K562 (cell line): ENCODE measurements around the gene SYT7. TPM values are rescaled to one million over a fixed set of nuclear protein-coding genes. Genes with fewer than 3 reads are reported as not detected.

Experiments used
- ATAC-seq: fragments of 200-7000 bp; cut with Tn5 transposase; 3 replicates; pipeline ENCODE4 v1.9.1; 2020; ENCODE audit warnings: moderate library complexity
- BruUV-seq: library from RNA; stranded (reverse); fragments of 400-500 nt; replicated peaks from 2 replicates; lab custom pipeline; 2021; lab: Mats Ljungman, UMichigan
- CTCF ChIA-PET: fragments of 300-600 bp; formaldehyde crosslinking; extraction: SDS; loops from one replicate; lab custom pipeline; 2021; ENCODE audit warnings: low intra/inter-chr PET ratio; lab: Yijun Ruan, JAX
- POLR2A ChIA-PET: fragments of 300-600, 350-650 bp; sonication (Branson Sonifier 250); formaldehyde crosslinking; extraction: SDS; loops from one replicate; lab custom pipeline; 2021; ENCODE audit warnings: antibody characterized with exemption, inconsistent platforms; lab: Yijun Ruan, JAX
- DNase-seq, 4 experiments: peaks; one replicate each; pipeline versions ENCODE4 v3.0.0 to v3.0.0-alpha.2; 2011 to 2018; ENCODE audit warnings: low spot score in 3 of 4, mixed read lengths in 3 of 4; ENCODE audit errors: extremely low read depth in 1 of 4
- FAIRE-seq: peaks from 2 replicates; lab custom pipeline; 2011; peaks lifted over from hg19 to GRCh38; lab: Jason Lieb, UNC
- H2AFZ ChIP-seq: 2 replicates; pipeline ENCODE4 v1.6.0; 2011; ENCODE audit warnings: low read depth, low read length, control low read depth, inconsistent platforms
- H3K27ac ChIP-seq: fragments of 200-600 bp; 3 replicates; pipeline ENCODE4 v1.8.0; 2011; ENCODE audit warnings: low read depth, mild to moderate bottlenecking, control low read depth, inconsistent platforms, low read length, moderate library complexity, mixed read lengths; ENCODE audit errors: extremely low read depth
- H3K27me3 ChIP-seq, 2 experiments: fragments of 300-600 bp in 1 of 2; 2 replicates in 1 of 2; 3 replicates in 1 of 2; pipeline versions ENCODE4 v1.6.0 to v1.8.0; 2011; ENCODE audit warnings: inconsistent platforms in 2 of 2, low read length in 2 of 2, mild to moderate bottlenecking in 1 of 2, mixed read lengths in 1 of 2, moderate library complexity in 1 of 2; ENCODE audit not compliant: control insufficient read depth in 2 of 2, insufficient read depth in 2 of 2
- H3K36me3 ChIP-seq: fragments of 300-600 bp; 3 replicates; pipeline ENCODE4 v1.8.0; 2011; ENCODE audit warnings: mild to moderate bottlenecking, low read length, inconsistent platforms; ENCODE audit not compliant: control insufficient read depth, insufficient read depth
- H3K4me1 ChIP-seq, 2 experiments: fragments of 200-600 bp in 1 of 2; replicated peaks in 1 of 2; 2 replicates in 1 of 2; 3 replicates in 1 of 2; pipeline versions ENCODE4 v1.5.1 to v1.8.0; 2011; ENCODE audit warnings: inconsistent platforms in 2 of 2, low read length in 2 of 2, mild to moderate bottlenecking in 1 of 2, mixed read lengths in 1 of 2, moderate library complexity in 1 of 2; ENCODE audit not compliant: control insufficient read depth in 2 of 2, insufficient read depth in 2 of 2
- H3K4me2 ChIP-seq: 2 replicates; pipeline ENCODE4 v1.6.1; 2011; ENCODE audit warnings: low read length, control low read depth, inconsistent platforms, mixed read lengths; ENCODE audit not compliant: insufficient read depth
- H3K4me3 ChIP-seq: fragments of 200-600 bp; sonication (generic), shearing (Covaris generic); 2 replicates; pipeline ENCODE4 v1.5.1; 2016; ENCODE audit warnings: control low read depth, inconsistent platforms
- H3K79me2 ChIP-seq: fragments of 200-600 bp; 3 replicates; pipeline ENCODE4 v1.8.0; 2011; ENCODE audit warnings: low read length, inconsistent platforms; ENCODE audit not compliant: control insufficient read depth, insufficient read depth
- H3K9ac ChIP-seq, 2 experiments: 2 replicates each; pipeline versions ENCODE4 v1.6.0 to v1.6.1; 2011; ENCODE audit warnings: low read depth in 2 of 2, low read length in 2 of 2, control low read depth in 1 of 2, inconsistent platforms in 1 of 2, mild to moderate bottlenecking in 1 of 2, mixed read lengths in 1 of 2; ENCODE audit not compliant: insufficient read depth in 1 of 2
- H3K9me1 ChIP-seq: one replicate; pipeline ENCODE4 v1.6.0; 2011; ENCODE audit warnings: inconsistent platforms, mild to moderate bottlenecking, low read length, moderate library complexity; ENCODE audit not compliant: control insufficient read depth, insufficient read depth
- H3K9me3 ChIP-seq: replicated peaks from 2 replicates; pipeline ENCODE4 v1.5.1; 2011; ENCODE audit warnings: low read depth, low read length, inconsistent platforms; ENCODE audit not compliant: control insufficient read depth, insufficient read depth
- H4K20me1 ChIP-seq: replicated peaks from 2 replicates; pipeline ENCODE4 v1.6.1; 2011; ENCODE audit warnings: low read length, inconsistent platforms, mixed read lengths; ENCODE audit not compliant: control insufficient read depth, insufficient read depth
- CTCFL ChIP-seq: IDR thresholded peaks from 2 replicates; pipeline ENCODE4 v1.6.1; 2011; ENCODE audit warnings: borderline replicate concordance, low read depth, mild to moderate bottlenecking, moderate library complexity, low read length; ENCODE audit not compliant: insufficient read depth, poor library complexity, severe bottlenecking
- E4F1 ChIP-seq: fragments of 250-450 bp; sonication (Bioruptor Pico); IDR thresholded peaks from 2 replicates; pipeline ENCODE4 v1.5.0; 2021; ENCODE audit warnings: mild to moderate bottlenecking, borderline replicate concordance
- EGR1 ChIP-seq: fragments of 450-650 bp; conservative IDR thresholded peaks from 2 replicates; pipeline ENCODE4 v1.6.1; 2017; ENCODE audit warnings: mild to moderate bottlenecking
- HMG20A ChIP-seq: fragments of 450-650 bp; formaldehyde crosslinking; conservative IDR thresholded peaks from 2 replicates; pipeline ENCODE4 v1.4.0; 2020; ENCODE audit warnings: mild to moderate bottlenecking, mixed read lengths
- HNRNPH1 ChIP-seq: fragments of 200-400 bp; formaldehyde crosslinking; optimal IDR thresholded peaks from 2 replicates; pipeline ENCODE3; 2017; ENCODE audit warnings: low read depth, mild to moderate bottlenecking, low read length, moderate library complexity
- KAT8 ChIP-seq: fragments of 450-650 bp; IDR thresholded peaks from 2 replicates; pipeline ENCODE4 v1.6.1; 2016; ENCODE audit warnings: low read depth, mild to moderate bottlenecking
- MAZ ChIP-seq, 2 experiments: fragments of 450-650 bp in 1 of 2; sonication (generic) in 1 of 2; formaldehyde crosslinking; IDR thresholded peaks in 1 of 2; conservative IDR thresholded peaks in 1 of 2; 2 replicates each; pipeline versions ENCODE4 v1.4.0 to v1.5.0; 2020; ENCODE audit warnings: mild to moderate bottlenecking in 1 of 2, missing genetic modification reagents in 1 of 2
- PCBP1 ChIP-seq: fragments of 200-400 bp; formaldehyde crosslinking; IDR thresholded peaks from 2 replicates; pipeline ENCODE4 v1.6.1; 2018; ENCODE audit warnings: mild to moderate bottlenecking, low read depth, low read length; ENCODE audit not compliant: poor library complexity, severe bottlenecking
- ZNF436 ChIP-seq: fragments of 250-450, 450-650 bp; sonication (Bioruptor Pico); formaldehyde crosslinking; IDR thresholded peaks from 2 replicates; pipeline ENCODE4 v1.7.0; 2020; ENCODE audit warnings: mild to moderate bottlenecking
- ZNF449 ChIP-seq: fragments of 250-450 bp; sonication (Bioruptor Pico); IDR thresholded peaks from 2 replicates; pipeline ENCODE4 v1.8.0; 2022; ENCODE audit warnings: moderate library complexity, mild to moderate bottlenecking, inconsistent platforms
- WGBS: fragments of 100-300 bp; shearing (Covaris generic); methylation state at CpG from one replicate; pipeline ENCODE4 v1.1.6; 2016; ENCODE audit warnings: low coverage, mixed read lengths; ENCODE audit not compliant: insufficient coverage; ENCODE audit errors: missing lambda C conversion rate; 5-methylcytosine and 5-hydroxymethylcytosine counted together
- in situ Hi-C: fragments of 300-500 bp; cut with MboI; formaldehyde crosslinking; loops from 4 replicates; pipeline ENCODE4 v1.15.0; 2018; ENCODE audit warnings: inconsistent platforms, mixed read lengths
- intact Hi-C: fragments of 100-400 bp; cut with micrococcal nuclease; formaldehyde crosslinking; loops from 2 replicates; pipeline ENCODE4 v1.14.2; 2022
- polyA plus RNA-seq, 8 experiments: library from polyadenylated mRNA; depleted of rRNA in 4 of 8; stranded (reverse) in 5 of 8; unstranded in 3 of 8; fragments of >200 nt; fragmentation: Nextera tagmentation in 2 of 8; fragmentation: Illumina TruSeq in 1 of 8; extraction: Ambion mirVana in 2 of 8; extraction: Trizol in 1 of 8; gene quantifications; 2 replicates each; pipeline versions ENCODE4 v1.2.1 to v1.2.3, GENCODE V29; 2011 to 2014; ENCODE audit warnings: inconsistent platforms in 1 of 8, missing spikeins in 1 of 8
- total RNA-seq, 7 experiments: library from RNA; depleted of rRNA in 6 of 7; stranded (reverse); fragments of >200 nt in 6 of 7; fragmentation: Illumina TruSeq in 2 of 7; extraction: Trizol in 2 of 7; gene quantifications; 2 replicates each; pipeline versions ENCODE4 v1.2.1 to v1.2.3, GENCODE V29; 2011 to 2021; ENCODE audit warnings: low replicate concordance in 1 of 7

Gene SYT7
- total and polyA plus RNA-seq, 9 of the 15 experiments (the other 6 are each of a cell fraction or from before 2014, with no cell fraction given), result 0.01 to 0.51 (median 0.16) TPM; not detected in 1

- no peak for TF ChIP-seq MAZ (CRISPR knock-in tag; conservative IDR thresholded peaks at IDR 0.05 in 1 of 2, IDR thresholded peaks at IDR 0.05 in 1 of 2)
- TF ChIP-seq HNRNPH1, result no peak
- TF ChIP-seq KAT8, result no peak
Observed at GRCh38 chr11:61555978-61556377, 24.9 kb downstream of the SYT7 start (continued).

GRCh38 chr11:61555051-61555969, 25.6 kb downstream of the SYT7 start:
- BruUV-seq, result no TSS peak
- POLR2A ChIA-PET, result interaction anchor here (1.5 kb wide), 1 partner anchor 12 kb away, joined by 5 read pairs; no protein-coding TSS in a partner anchor
- peak; percentile 79 for TF ChIP-seq CTCFL
- TF ChIP-seq E4F1 (CRISPR knock-in tag), result no peak
- no peak for TF ChIP-seq ZNF449 (CRISPR knock-in tag)
- TF ChIP-seq ZNF436, result no peak
- TF ChIP-seq PCBP1, result no peak
- peak; percentile 67 for TF ChIP-seq EGR1
- TF ChIP-seq HMG20A (CRISPR knock-in tag), result no peak

More at GRCh38 chr11:61555051-61555969, 25.6 kb downstream of the SYT7 start:
- Histone ChIP-seq H3K27me3 (peaks cover 9 to 72% of the 10 kb centered on the region in 2 experiments; a peak in 3 of 5 replicates), H3K9me1 (no peaks in the 10 kb centered on the region), H3K4me1 (peaks cover 0 to 37% of the 10 kb centered on the region in 2 experiments; a peak in 4 of 5 replicates), H3K4me3 (no peak overlapping the region), H3K4me2 (no peak overlapping the region), H3K27ac (no peak overlapping the region), H3K79me2 (no peaks in the 10 kb centered on the region), H3K9ac (no peak overlapping the region), H4K20me1 (peaks cover 11% of the 10 kb centered on the region; the same call in 1 of the 2 replicates), H3K9me3 (no peaks in the 10 kb centered on the region), H2AFZ (no peak overlapping the region), H3K36me3 (no peaks in the 10 kb centered on the region)
- WGBS, result 6% methylated on average over 39 of the region's 57 CpGs
- peak; percentile 84 for ATAC-seq
- CTCF ChIA-PET, result no interaction called here
- DNase-seq, result peak; percentile 21 to 82 (median 70)
- no peak for FAIRE-seq
- intact Hi-C loops (no loop called here), in situ Hi-C loops (no loop called here)
